PFSK-1 (cell line): ENCODE measurements around the gene CCDC12.
A peak's percentile ranks its signal among the peaks of the same experiment; 100 is the strongest.

ENCODE experiments used
- FOXP2 ChIP-seq: optimal IDR thresholded peaks from 2 replicates; pipeline ENCODE3; 2011; ENCODE audit warnings: borderline replicate concordance, control low read depth, inconsistent platforms; ENCODE audit not compliant: insufficient read depth; ENCODE audit errors: extremely low read length, extremely low read depth
- POLR2AphosphoS5 ChIP-seq: IDR thresholded peaks from 2 replicates; pipeline ENCODE4 v1.6.1; 2012; ENCODE audit warnings: low read depth, mild to moderate bottlenecking, control low read depth, low read length, moderate library complexity
- SIN3A ChIP-seq: IDR thresholded peaks from 2 replicates; pipeline ENCODE4 v1.6.1; 2012; ENCODE audit warnings: mild to moderate bottlenecking, low read length, moderate library complexity, borderline replicate concordance; ENCODE audit not compliant: insufficient read depth
- TAF1 ChIP-seq: IDR thresholded peaks from 2 replicates; pipeline ENCODE4 v1.6.1; 2012; ENCODE audit warnings: low read length, control low read depth, borderline replicate concordance; ENCODE audit not compliant: insufficient read depth
- TF ChIP-seq, protein P1 (sequence below), 2 experiments: IDR thresholded peaks; 2 replicates each; pipeline versions ENCODE4 v1.6.1 to v1.8.0; 2011 to 2012; ENCODE audit warnings: low read depth in 2 of 2, low read length in 2 of 2, control low read depth in 1 of 2, inconsistent platforms in 1 of 2, mild to moderate bottlenecking in 1 of 2, moderate library complexity in 1 of 2; ENCODE audit not compliant: insufficient read depth in 1 of 2

CCDC12 gene

DNA sequence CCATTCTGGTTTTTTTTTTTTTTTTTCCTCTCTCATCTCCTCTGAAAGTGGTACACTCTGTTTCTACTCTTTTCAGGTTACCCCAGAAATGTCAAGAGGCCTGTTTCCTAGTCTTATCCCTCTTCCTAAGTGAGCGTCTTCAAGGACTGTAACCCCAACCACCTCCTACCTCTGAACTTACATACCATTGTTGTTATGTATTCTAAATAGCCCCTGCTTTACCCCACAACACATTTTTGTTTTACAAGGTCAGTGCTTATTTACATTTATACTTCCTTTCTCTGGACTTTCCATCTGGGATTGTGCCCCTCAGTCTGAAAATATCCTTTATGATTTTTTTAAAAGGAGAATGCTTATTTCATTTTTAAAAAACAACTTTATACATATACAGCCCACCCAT is 60.3 kb downstream of the CCDC12 start:
- TF ChIP-seq TAF1 = no peak

GRCh38 chr3:46915297-46915822 is 61.2 kb downstream of the CCDC12 start:
- TF ChIP-seq POLR2AphosphoS5 (no peak), FOXP2 (no peak), TAF1 (no peak), SIN3A (no peak)
- TF ChIP-seq, protein P1, sequence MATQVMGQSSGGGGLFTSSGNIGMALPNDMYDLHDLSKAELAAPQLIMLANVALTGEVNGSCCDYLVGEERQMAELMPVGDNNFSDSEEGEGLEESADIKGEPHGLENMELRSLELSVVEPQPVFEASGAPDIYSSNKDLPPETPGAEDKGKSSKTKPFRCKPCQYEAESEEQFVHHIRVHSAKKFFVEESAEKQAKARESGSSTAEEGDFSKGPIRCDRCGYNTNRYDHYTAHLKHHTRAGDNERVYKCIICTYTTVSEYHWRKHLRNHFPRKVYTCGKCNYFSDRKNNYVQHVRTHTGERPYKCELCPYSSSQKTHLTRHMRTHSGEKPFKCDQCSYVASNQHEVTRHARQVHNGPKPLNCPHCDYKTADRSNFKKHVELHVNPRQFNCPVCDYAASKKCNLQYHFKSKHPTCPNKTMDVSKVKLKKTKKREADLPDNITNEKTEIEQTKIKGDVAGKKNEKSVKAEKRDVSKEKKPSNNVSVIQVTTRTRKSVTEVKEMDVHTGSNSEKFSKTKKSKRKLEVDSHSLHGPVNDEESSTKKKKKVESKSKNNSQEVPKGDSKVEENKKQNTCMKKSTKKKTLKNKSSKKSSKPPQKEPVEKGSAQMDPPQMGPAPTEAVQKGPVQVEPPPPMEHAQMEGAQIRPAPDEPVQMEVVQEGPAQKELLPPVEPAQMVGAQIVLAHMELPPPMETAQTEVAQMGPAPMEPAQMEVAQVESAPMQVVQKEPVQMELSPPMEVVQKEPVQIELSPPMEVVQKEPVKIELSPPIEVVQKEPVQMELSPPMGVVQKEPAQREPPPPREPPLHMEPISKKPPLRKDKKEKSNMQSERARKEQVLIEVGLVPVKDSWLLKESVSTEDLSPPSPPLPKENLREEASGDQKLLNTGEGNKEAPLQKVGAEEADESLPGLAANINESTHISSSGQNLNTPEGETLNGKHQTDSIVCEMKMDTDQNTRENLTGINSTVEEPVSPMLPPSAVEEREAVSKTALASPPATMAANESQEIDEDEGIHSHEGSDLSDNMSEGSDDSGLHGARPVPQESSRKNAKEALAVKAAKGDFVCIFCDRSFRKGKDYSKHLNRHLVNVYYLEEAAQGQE (IDR thresholded peaks at IDR 0.05; ENCODE audit: insufficient read depth in 1 of 2, low read depth in 2 of 2, low read length in 2 of 2) = no peak

- TF ChIP-seq TAF1 = no peak
- no peak for TF ChIP-seq FOXP2
- TF ChIP-seq, protein P1 (IDR thresholded peaks at IDR 0.05; ENCODE audit: insufficient read depth in 1 of 2, low read depth in 2 of 2, low read length in 2 of 2) = no peak
- TF ChIP-seq SIN3A = no peak
- no peak for TF ChIP-seq POLR2AphosphoS5
Measured at GRCh38 chr3:46914849-46915248, 61.7 kb downstream of the CCDC12 start.

GRCh38 chr3:46913644-46914043 is 62.9 kb downstream of the CCDC12 start:
- TF ChIP-seq POLR2AphosphoS5 (peak; percentile 45; the same call in 1 of the 2 replicates), TAF1 (no peak)

DNA sequence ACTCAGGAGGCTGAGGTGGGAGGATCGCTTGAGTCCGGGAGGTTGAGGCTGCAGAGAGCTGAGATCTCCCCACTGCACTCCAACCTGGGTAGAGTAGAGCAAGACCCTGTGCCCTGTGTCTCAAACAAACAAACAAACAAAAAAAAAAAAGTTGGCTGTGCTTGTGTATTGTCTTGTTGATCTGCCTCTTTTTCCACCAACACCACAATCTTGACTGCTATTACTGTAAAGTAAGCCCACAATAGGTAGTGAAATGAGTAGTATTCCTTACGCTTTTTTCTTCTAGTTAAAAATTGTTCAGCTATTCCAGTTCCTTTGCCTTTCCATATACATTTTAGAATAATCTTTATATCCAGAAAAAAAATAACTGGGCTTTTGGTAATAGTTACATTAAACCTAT is 63.6 kb downstream of the CCDC12 start:
- no peak for TF ChIP-seq TAF1
- no peak for TF ChIP-seq SIN3A
- no peak for TF ChIP-seq FOXP2
- TF ChIP-seq POLR2AphosphoS5 = no peak
- TF ChIP-seq, protein P1 (IDR thresholded peaks at IDR 0.05; ENCODE audit: insufficient read depth in 1 of 2, low read depth in 2 of 2, low read length in 2 of 2) = no peak

- TF ChIP-seq, protein P1 (IDR thresholded peaks at IDR 0.05; ENCODE audit: insufficient read depth in 1 of 2, low read depth in 2 of 2, low read length in 2 of 2) = no peak
- no peak for TF ChIP-seq FOXP2
- TF ChIP-seq POLR2AphosphoS5 = no peak
- no peak for TF ChIP-seq SIN3A
- no peak for TF ChIP-seq TAF1
Measured at GRCh38 chr3:46910166-46910760, 66.3 kb downstream of the CCDC12 start.
